Activated CD4-positive, alpha-beta T cell treated with anti-CD3 and anti-CD28 coated beads for 48 hours (primary cell): ENCODE results near the gene RGPD8.
"Not testable (repeated sequence)": the region's sequence is repeated elsewhere in the genome, so short reads cannot be mapped to it uniquely, and the experiment has no call there.

Experiments
- DNase-seq: peaks from one replicate; pipeline ENCODE4 v3.0.0-alpha.2; 2020

RGPD8 gene

DNA sequence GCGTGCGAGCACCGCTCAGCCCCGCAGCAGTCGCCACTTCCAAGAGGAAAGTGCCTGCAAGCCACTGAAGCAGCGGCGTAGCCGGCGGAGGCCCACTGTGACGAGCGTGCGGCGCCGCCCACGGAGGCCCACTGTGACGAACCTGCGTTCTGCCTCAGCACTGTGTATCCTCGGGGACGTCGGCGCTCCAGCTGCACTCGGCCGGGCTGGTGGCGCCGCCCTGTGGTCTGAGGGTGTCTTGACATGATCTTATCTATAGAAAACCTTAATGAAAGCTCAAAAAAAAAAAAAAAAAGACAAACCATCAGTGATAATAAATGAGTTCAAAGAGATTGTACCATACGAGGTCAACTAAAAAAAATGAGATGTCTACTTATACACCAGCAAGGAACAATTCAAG lies at the start of gene RGPD8:
Gene RGPD8 (minus strand): TSS at position 166 of the 400 bp plus-strand sequence. CDS start 192 bp downstream, outside the sequence.
- peak; percentile 90 for DNase-seq

DNA sequence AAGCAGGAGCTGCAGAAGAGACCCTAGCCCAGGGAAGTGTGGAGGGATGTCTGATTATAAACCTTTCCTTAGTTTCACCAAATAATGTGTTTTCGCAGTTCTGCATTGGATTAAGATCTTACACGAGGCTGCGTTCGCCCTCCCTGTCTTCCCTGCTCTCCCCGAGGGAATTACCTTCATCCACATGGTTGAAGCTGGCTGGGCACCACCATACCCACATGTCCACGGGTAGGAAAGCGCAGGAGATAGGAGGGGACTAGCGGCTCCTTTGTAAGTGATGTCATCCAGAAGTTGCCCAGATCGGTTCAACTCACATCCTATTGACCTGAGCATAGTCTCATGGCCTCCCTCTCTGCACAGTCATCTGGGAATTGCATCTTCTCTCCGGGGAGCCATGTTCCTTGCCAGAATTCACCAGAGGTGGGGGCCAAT lies 49.6 kb upstream of the RGPD8 start:
- DNase-seq = peak; percentile 22

DNA sequence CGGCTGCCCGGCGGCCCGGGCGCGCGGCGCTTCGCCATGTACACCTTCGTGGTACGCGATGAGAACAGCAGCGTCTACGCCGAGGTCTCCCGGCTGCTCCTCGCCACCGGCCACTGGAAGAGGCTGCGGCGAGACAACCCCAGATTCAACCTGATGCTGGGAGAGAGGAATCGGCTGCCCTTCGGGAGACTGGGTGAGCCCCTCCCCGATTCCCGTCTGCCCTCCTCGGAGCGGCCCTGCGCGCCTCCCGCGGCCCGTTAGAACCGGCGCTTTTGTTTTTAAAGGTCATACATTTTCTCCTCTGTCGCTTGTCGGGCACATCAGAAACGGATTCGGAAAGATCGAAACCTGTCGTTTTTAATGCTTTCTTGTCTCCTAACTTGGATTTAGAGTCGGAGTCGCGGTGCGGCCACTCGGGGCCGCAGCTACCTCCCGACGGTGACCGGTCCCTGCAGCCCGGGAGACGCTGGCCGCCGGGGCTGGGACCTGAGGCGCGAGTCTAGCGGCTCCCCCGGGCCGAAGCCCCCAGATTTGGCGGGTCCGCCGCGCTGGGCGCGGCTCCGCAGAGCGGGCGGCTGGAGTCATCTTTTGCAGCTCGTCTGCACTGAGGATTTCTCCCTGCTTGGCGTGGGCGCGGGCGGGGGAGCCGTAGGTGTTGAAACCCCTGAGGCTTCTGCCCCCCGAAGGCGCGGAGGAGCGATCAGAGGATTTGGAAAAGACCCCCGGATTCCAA lies 49.0 kb upstream of the RGPD8 start:
- peak; percentile 45 for DNase-seq

GRCh38 chr2:112481528-112482233 lies 48.2 kb upstream of the RGPD8 start, which contains the start of gene TTL:
TSS of gene TTL (plus strand) at chr2:112482156. CDS start at chr2:112482345, 189 bp downstream.
- peak; percentile 83 for DNase-seq

GRCh38 chr2:112481050-112481527 lies 47.6 kb upstream of the RGPD8 start:
- peak; percentile 91 for DNase-seq

GRCh38 chr2:112480530-112481049 lies 47.1 kb upstream of the RGPD8 start:
- DNase-seq = peak; percentile 31

- no peak for DNase-seq
These were observed 43.0 kb upstream of the RGPD8 start for GRCh38 chr2:112476434-112476833.

DNA sequence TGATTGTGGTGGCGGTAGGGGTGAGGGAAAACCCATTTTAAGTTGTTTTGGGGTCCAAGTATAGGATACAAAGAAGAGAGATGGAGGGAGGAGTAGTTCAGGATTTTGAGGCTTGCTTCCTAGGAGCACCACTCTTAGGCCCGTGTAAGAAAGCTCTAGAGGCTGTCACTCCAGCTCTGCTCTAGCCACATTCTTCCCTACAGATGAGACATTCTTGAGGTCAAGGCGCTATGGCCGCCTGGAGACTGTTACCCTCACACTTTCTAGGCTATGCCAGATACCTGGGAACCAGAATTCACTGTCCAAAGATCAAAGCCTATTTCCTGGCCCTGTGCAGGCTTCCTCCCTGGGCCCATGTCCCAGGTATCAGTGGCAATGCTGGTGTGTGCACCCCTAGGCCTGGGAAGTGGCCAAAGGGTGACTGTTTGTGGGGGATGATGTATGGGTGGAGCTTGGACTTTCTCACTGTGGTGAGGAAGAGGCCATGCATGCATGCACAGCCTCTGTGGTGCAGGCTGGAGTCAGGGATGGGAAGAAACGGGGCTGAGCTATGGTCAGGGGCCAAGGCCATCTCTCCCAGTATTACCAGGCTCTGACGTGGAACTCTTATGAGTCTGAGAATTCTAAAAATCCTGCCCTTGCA lies 41.5 kb upstream of the RGPD8 start:
- DNase-seq = no peak

DNA sequence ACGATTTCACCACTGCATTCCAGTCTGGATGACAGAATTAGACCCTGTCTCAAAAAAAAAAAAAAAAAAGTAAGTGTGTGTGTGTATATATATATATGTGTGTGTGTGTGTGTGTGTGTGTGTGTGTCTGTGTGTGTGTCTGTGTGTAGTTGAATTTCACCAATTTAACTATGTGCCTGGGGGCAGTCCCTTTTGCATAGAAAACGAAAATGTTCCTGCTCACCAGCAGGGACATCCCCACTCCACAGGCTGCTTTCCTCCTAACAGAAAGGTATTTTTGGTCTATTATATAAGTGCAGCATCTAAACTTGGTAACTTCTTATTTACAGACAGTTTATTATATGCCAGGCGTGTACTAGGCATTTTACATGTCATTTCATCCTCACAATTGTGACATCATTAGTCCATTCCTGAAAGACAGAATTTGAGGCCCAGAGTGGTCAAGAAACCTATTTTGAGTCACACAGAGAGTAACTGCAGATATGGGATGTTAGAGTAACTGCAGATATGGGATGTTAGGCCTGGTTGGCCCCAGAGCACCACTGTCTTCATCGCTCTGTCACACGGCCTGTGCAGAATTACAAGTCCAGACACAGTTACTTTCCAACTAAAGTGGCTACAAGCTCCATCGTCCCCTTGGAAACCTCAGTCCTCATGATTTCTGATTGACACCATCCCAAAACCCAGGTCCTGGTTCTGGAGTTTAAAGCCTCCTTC lies 39.3 kb upstream of the RGPD8 start:
- DNase-seq = peak; percentile 22

- DNase-seq = no peak
These were observed 31.9 kb upstream of the RGPD8 start for GRCh38 chr2:112465382-112465781.

DNA sequence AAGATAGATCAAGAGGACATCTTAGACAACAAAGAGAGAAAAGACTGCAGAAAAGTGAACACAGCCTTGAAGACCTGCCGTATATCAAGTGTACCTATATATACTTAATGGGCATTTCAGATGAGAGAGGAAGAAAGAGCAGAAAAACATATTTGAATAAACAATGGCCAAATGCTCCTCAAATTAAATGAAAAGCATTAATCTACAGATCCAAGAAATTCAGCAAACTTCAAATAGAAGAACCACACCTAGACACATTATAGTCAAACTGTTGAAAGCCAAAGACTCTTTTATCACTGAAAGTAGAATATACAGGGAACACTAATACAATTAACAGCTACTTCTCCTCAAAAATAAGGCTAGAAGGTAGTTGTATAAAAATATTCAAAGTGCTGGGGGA lies 29.8 kb upstream of the RGPD8 start:
- no peak for DNase-seq

GRCh38 chr2:112462178-112462577 lies 28.7 kb upstream of the RGPD8 start:
- DNase-seq = no peak

- DNase-seq = no peak
These were observed 25.9 kb upstream of the RGPD8 start for GRCh38 chr2:112459372-112459771.

- no peak for DNase-seq
These were observed 21.1 kb upstream of the RGPD8 start for GRCh38 chr2:112454586-112454985.

GRCh38 chr2:112451317-112451716 lies 17.9 kb upstream of the RGPD8 start:
- no peak for DNase-seq

- no peak for DNase-seq
These were observed 16.4 kb upstream of the RGPD8 start for GRCh38 chr2:112449854-112450253.

GRCh38 chr2:112444256-112444655 lies 10.8 kb upstream of the RGPD8 start:
- not testable (repeated sequence) for DNase-seq

GRCh38 chr2:112438603-112439261 lies 5.3 kb upstream of the RGPD8 start:
- not testable (repeated sequence) for DNase-seq

GRCh38 chr2:112437405-112437831 lies 4.0 kb upstream of the RGPD8 start:
- DNase-seq = not testable (repeated sequence)

DNA sequence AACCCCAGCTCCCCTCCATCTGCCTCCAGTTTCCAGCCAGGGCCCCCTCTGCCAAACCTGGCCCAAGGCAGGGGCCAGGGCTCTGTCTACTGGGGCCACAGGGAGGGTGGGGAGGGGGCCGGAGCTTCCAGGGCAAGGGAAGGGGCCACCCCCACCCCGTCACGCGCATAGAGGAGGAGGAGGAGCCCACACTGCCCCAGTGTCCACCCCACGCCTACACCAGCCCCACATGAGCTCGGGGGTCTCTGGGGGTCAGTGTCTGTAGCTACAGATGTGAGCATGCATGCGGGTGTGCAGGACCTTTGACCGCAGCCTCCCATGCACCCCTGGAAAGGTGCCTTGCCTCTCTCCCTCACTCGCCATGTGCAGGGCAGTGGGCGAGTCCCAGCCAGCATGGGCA lies 3.5 kb upstream of the RGPD8 start:
- DNase-seq = not testable (repeated sequence)

DNA sequence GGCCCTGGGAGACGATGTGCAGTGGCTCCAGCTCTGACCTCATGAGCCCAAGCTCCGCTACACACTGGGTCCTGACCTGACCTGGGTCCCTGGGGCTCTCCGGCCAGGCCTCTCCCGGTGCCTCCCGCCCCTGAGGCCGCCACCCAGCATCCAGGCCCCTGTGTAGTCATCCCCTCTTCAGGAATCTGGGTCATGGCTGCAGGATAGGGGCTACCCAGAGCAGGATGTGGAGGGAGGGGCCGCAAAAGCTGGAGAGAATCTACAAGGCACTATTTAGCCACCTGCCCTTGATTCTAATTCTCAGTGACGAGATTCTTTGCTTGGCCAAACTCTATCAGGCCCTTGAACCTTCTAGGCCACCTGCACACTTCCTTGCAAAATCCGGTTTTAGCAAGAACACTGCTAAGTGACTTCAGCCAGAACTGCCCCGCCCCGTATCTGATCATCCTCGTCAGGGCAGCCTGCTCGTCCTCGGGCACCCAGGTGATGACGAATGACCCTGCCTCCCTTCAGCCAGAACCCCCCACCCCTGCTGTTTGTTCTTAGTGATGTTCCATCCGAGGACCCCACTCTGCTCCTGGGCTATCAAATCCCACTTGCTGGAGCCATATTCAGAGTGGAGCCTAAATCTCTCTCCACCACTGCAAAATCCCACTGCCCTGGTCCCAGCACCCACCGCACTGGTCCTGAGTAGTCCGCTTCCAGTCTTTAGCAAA lies 2.4 kb upstream of the RGPD8 start:
- DNase-seq = not testable (repeated sequence)
